ENCODE results near the gene SMARCA5.

SMARCA5 gene

DNA sequence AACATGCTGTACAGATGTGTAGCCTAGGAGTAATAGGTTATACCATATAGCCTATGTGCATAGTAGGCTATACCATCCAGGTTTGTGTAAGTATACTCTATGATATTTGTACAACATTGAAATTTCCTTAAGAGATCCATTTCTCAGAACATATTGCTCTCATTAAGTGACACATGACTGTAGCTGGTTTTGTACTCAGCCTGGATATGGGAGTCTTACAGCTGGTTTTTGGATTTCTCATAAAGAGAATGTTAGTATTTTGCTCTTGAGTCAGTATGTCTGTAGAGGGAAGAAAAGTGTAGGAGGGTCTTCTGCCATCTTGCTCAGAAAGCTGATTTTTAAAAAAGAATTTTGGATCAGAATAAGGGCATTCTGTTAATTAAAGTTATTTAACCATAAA is 85.3 kb downstream of the SMARCA5 start:
- no peak overlapping the region for H3K4me3 Mint-ChIP-seq
- TF ChIP-seq CTCF (IDR thresholded peaks at IDR 0.05), result no peak
- H3K27ac Mint-ChIP-seq, result no peak overlapping the region
- no peak for DNase-seq
- no peaks in the 10 kb centered on the region for H3K4me1 Mint-ChIP-seq
- no peaks in the 10 kb centered on the region for H3K27me3 Mint-ChIP-seq (ENCODE audit: low read depth, poor library complexity)
- H3K9me3 Mint-ChIP-seq, result peaks cover 7% of the 10 kb centered on the region
- H3K36me3 Mint-ChIP-seq (ENCODE audit: low read depth), result no peaks in the 10 kb centered on the region

DNA sequence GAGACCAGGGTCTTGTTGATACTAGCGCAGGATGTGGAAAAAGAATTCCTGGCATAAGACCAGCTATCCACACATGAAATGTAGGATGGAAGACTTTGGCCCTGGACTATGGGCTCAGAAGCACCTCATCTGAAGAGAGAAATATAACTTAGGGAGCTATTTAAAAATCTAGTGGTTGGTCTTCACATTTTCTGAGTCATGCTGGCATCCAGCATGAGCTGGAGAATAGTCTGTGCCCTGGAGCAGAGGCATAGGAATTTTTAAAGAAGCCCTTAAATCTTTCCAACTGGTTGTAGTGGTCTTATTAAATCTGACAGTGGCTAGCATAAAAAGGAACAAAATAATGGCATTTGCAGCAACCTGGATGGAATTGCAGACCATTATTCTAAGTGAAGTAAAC is 86.3 kb downstream of the SMARCA5 start:
- no peak for DNase-seq
- Mint-ChIP-seq H3K36me3 (ENCODE audit: low read depth) (no peaks in the 10 kb centered on the region), H3K4me1 (no peaks in the 10 kb centered on the region), H3K27me3 (ENCODE audit: low read depth, poor library complexity) (no peaks in the 10 kb centered on the region), H3K4me3 (no peak overlapping the region), H3K9me3 (no peaks in the 10 kb centered on the region), H3K27ac (no peak overlapping the region)
- TF ChIP-seq CTCF (IDR thresholded peaks at IDR 0.05), result no peak

- Mint-ChIP-seq H3K4me3 (no peak overlapping the region), H3K27ac (no peak overlapping the region), H3K36me3 (ENCODE audit: low read depth) (no peaks in the 10 kb centered on the region), H3K4me1 (no peaks in the 10 kb centered on the region), H3K27me3 (ENCODE audit: low read depth, poor library complexity) (no peaks in the 10 kb centered on the region), H3K9me3 (peaks cover 4% of the 10 kb centered on the region)
- no peak for TF ChIP-seq CTCF (IDR thresholded peaks at IDR 0.05)
- DNase-seq, result no peak
Measured at GRCh38 chr4:143606480-143606879, 93.0 kb downstream of the SMARCA5 start.

Measured in nephron progenitor cell (in vitro differentiated cells).